GM10266 (cell line): ENCODE measurements around the gene ADRM1.

Experiments used
- DNase-seq: peaks from one replicate; pipeline ENCODE4 v3.0.0; 2012; ENCODE audit errors: extremely low spot score
- CTCF ChIP-seq: IDR thresholded peaks from 2 replicates; pipeline ENCODE4 v1.5.1; 2012; ENCODE audit warnings: mild to moderate bottlenecking, low read depth; ENCODE audit not compliant: control insufficient read depth, insufficient read depth; ENCODE audit errors: missing control alignments

Gene ADRM1

GRCh38 chr20:62355516-62355877, 52.7 kb downstream of the ADRM1 start:
- DNase-seq = no peak
- TF ChIP-seq CTCF = no peak

- TF ChIP-seq CTCF = no peak
- no peak for DNase-seq
These were observed 53.2 kb downstream of the ADRM1 start for GRCh38 chr20:62355878-62356588.

- TF ChIP-seq CTCF = no peak
- DNase-seq = no peak
These were observed 53.9 kb downstream of the ADRM1 start for GRCh38 chr20:62356589-62357186.

- no peak for TF ChIP-seq CTCF
- DNase-seq = no peak
These were observed 54.4 kb downstream of the ADRM1 start for GRCh38 chr20:62357187-62357667.

- no peak for DNase-seq
- no peak for TF ChIP-seq CTCF
These were observed 54.9 kb downstream of the ADRM1 start for GRCh38 chr20:62357681-62358080.
